Measurements from ENCODE around the gene STK16. TPM values are rescaled to one million over a fixed set of nuclear protein-coding genes. Genes with fewer than 3 reads are reported as not detected.
A peak's percentile ranks its signal among the peaks of the same experiment; 100 is the strongest.
"Not testable (repeated sequence)": the region's sequence is repeated elsewhere in the genome, so short reads cannot be mapped to it uniquely, and the experiment has no call there.

Gene STK16
- polyA plus RNA-seq (2013, experiment 1 of 2): 18.8 TPM
- polyA plus RNA-seq (2013, experiment 2 of 2): 19.5 TPM

DNA sequence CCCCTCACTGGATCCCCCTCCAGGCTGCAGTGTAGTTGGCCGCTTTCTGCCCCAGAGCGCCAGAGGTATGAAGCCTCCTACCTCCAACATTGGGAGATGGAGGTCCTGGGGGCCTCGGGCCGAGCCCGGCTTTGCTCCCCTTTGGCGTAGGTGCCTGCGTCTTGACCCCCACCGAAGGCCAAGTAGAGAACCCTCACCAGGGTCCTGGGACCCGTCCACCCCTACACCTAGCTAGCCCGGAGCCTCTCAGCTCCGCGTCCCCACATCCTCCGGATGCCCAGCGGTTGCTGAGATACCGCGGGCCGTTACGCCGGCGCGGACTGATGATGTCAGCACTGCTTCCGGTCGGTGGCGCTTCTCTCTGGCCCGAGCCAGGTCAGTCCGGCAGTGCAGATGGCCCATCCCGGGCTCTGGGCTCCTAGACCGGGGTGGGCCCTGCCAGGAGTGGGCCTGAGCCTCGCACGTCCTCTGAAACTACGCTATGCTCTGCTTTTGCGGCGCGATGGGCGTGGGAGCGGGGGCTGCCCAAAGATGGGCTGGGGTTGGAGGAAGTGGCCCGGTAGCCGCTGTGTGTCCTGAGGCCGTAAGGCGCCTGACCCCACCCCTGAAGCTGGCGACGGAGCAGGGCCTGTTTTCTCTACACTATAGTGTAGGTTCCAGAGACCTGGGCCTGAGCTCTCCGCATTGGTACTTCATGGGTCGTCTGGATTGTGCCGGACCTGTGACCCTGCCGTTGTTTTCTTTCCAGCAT lies at the start of gene STK16, which contains the start of gene GLB1L:
TSS of gene STK16 (plus strand) at position 332 of the 751 bp plus-strand sequence. CDS start 521 bp downstream, outside the sequence.
TSS of gene GLB1L (minus strand) at position 297 of the 751 bp plus-strand sequence. CDS start 1,871 bp downstream, outside the sequence.
- H3K27ac ChIP-seq (ENCODE audit: low read depth, low read length): peak within 1 kb of the TSS; percentile 73
- peak within 1 kb of the TSS; percentile 74 for H3K4me3 ChIP-seq (ENCODE audit: low read length)
- H3K27me3 ChIP-seq (ENCODE audit: insufficient read depth, low read length): no peaks in the 10 kb centered on the region
- H3K9ac ChIP-seq (ENCODE audit: low read depth, low read length): peak within 1 kb of the TSS; percentile 81
- H3K36me3 ChIP-seq (ENCODE audit: insufficient read depth, low read length): peaks cover 17% of the 10 kb centered on the region; the same call in 1 of the 2 replicates
- peaks cover 5% of the 10 kb centered on the region; the same call in 1 of the 2 replicates for H3K4me1 ChIP-seq (ENCODE audit: insufficient read depth, low read length)
- H3K9me3 ChIP-seq (ENCODE audit: insufficient read depth, low read depth, low read length): no peaks in the 10 kb centered on the region
- under 1% methylated on average over 46 of the region's 46 CpGs for WGBS

- no peaks in the 10 kb centered on the region for H3K9me3 ChIP-seq (ENCODE audit: insufficient read depth, low read depth, low read length)
- no peaks in the 10 kb centered on the region for H3K4me1 ChIP-seq (ENCODE audit: insufficient read depth, low read length)
- H3K27me3 ChIP-seq (ENCODE audit: insufficient read depth, low read length): no peaks in the 10 kb centered on the region
- no peak overlapping the region for H3K9ac ChIP-seq (ENCODE audit: low read depth, low read length)
- 100% methylated on average over 1 of the region's 1 CpG for WGBS
- no peak overlapping the region for H3K4me3 ChIP-seq (ENCODE audit: low read length)
- H3K36me3 ChIP-seq (ENCODE audit: insufficient read depth, low read length): no peaks in the 10 kb centered on the region
- no peak overlapping the region for H3K27ac ChIP-seq (ENCODE audit: low read depth, low read length)
Observed at GRCh38 chr2:219197388-219197787, 47.9 kb upstream of the STK16 start.

GRCh38 chr2:219198974-219199373 lies 46.3 kb upstream of the STK16 start:
- H3K4me3 ChIP-seq (ENCODE audit: low read length): no peak overlapping the region
- no peaks in the 10 kb centered on the region for H3K9me3 ChIP-seq (ENCODE audit: insufficient read depth, low read depth, low read length)
- no peak overlapping the region for H3K9ac ChIP-seq (ENCODE audit: low read depth, low read length)
- no peak overlapping the region for H3K27ac ChIP-seq (ENCODE audit: low read depth, low read length)
- no peaks in the 10 kb centered on the region for H3K27me3 ChIP-seq (ENCODE audit: insufficient read depth, low read length)
- H3K36me3 ChIP-seq (ENCODE audit: insufficient read depth, low read length): no peaks in the 10 kb centered on the region
- H3K4me1 ChIP-seq (ENCODE audit: insufficient read depth, low read length): no peaks in the 10 kb centered on the region
- WGBS: 77% methylated on average over 5 of the region's 5 CpGs

GRCh38 chr2:219199470-219200211 lies 45.6 kb upstream of the STK16 start:
- no peaks in the 10 kb centered on the region for H3K27me3 ChIP-seq (ENCODE audit: insufficient read depth, low read length)
- H3K36me3 ChIP-seq (ENCODE audit: insufficient read depth, low read length): no peaks in the 10 kb centered on the region
- no peak overlapping the region for H3K27ac ChIP-seq (ENCODE audit: low read depth, low read length)
- H3K4me3 ChIP-seq (ENCODE audit: low read length): no peak overlapping the region
- no peak overlapping the region for H3K9ac ChIP-seq (ENCODE audit: low read depth, low read length)
- WGBS: 89% methylated on average over 11 of the region's 12 CpGs
- no peaks in the 10 kb centered on the region for H3K4me1 ChIP-seq (ENCODE audit: insufficient read depth, low read length)
- H3K9me3 ChIP-seq (ENCODE audit: insufficient read depth, low read depth, low read length): no peaks in the 10 kb centered on the region

GRCh38 chr2:219200502-219201326 lies 44.6 kb upstream of the STK16 start:
- 93% methylated on average over 24 of the region's 26 CpGs for WGBS
- not testable (repeated sequence) for H3K4me3 ChIP-seq (ENCODE audit: low read length); H3K27me3 ChIP-seq (ENCODE audit: insufficient read depth, low read length); H3K9ac ChIP-seq (ENCODE audit: low read depth, low read length); H3K27ac ChIP-seq (ENCODE audit: low read depth, low read length); H3K4me1 ChIP-seq (ENCODE audit: insufficient read depth, low read length); H3K36me3 ChIP-seq (ENCODE audit: insufficient read depth, low read length); H3K9me3 ChIP-seq (ENCODE audit: insufficient read depth, low read depth, low read length)

- not testable (repeated sequence) for H3K9ac ChIP-seq (ENCODE audit: low read depth, low read length); H3K4me3 ChIP-seq (ENCODE audit: low read length); H3K27me3 ChIP-seq (ENCODE audit: insufficient read depth, low read length); H3K27ac ChIP-seq (ENCODE audit: low read depth, low read length); H3K9me3 ChIP-seq (ENCODE audit: insufficient read depth, low read depth, low read length); H3K4me1 ChIP-seq (ENCODE audit: insufficient read depth, low read length); H3K36me3 ChIP-seq (ENCODE audit: insufficient read depth, low read length)
- 91% methylated on average over 18 of the region's 21 CpGs for WGBS
Observed at GRCh38 chr2:219201331-219201730, 43.9 kb upstream of the STK16 start.

- no peaks in the 10 kb centered on the region for H3K9me3 ChIP-seq (ENCODE audit: insufficient read depth, low read depth, low read length)
- H3K27ac ChIP-seq (ENCODE audit: low read depth, low read length): no peak overlapping the region
- H3K4me1 ChIP-seq (ENCODE audit: insufficient read depth, low read length): 0 out of 2 replicates have a peak, but pooled peaks cover 3% of the 10 kb centered on the region
- no peak overlapping the region for H3K9ac ChIP-seq (ENCODE audit: low read depth, low read length)
- H3K4me3 ChIP-seq (ENCODE audit: low read length): no peak overlapping the region
- 94% methylated on average over 7 of the region's 7 CpGs for WGBS
- peaks cover 16% of the 10 kb centered on the region for H3K36me3 ChIP-seq (ENCODE audit: insufficient read depth, low read length)
- H3K27me3 ChIP-seq (ENCODE audit: insufficient read depth, low read length): no peaks in the 10 kb centered on the region
Observed at GRCh38 chr2:219204425-219205164, 40.7 kb upstream of the STK16 start.

- H3K27ac ChIP-seq (ENCODE audit: low read depth, low read length): no peak overlapping the region
- no peaks in the 10 kb centered on the region for H3K27me3 ChIP-seq (ENCODE audit: insufficient read depth, low read length)
- no peak overlapping the region for H3K4me3 ChIP-seq (ENCODE audit: low read length)
- H3K36me3 ChIP-seq (ENCODE audit: insufficient read depth, low read length): peaks cover 22% of the 10 kb centered on the region
- no peaks in the 10 kb centered on the region for H3K9me3 ChIP-seq (ENCODE audit: insufficient read depth, low read depth, low read length)
- 0 out of 2 replicates have a peak, but pooled peaks cover 3% of the 10 kb centered on the region for H3K4me1 ChIP-seq (ENCODE audit: insufficient read depth, low read length)
- WGBS: 91% methylated on average over 4 of the region's 5 CpGs
- H3K9ac ChIP-seq (ENCODE audit: low read depth, low read length): no peak overlapping the region
Observed at GRCh38 chr2:219205165-219205538, 40.1 kb upstream of the STK16 start.

DNA sequence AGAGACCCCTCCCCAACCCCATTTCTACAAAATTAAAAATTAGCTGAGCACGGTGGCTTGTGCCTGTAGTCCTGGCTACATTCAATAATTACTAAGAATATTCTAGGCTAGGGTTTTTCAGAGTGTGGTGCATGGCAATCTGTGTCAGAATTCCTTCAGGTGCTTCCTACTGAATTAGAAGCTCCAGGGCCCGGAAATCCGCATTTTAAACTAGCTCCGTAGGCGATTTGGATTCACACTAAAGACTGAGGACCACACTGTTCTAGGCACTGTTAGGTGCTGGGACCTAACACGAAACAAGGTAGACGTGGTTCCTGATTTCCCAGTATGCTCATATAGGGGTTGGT lies 39.3 kb upstream of the STK16 start:
- H3K4me1 ChIP-seq (ENCODE audit: insufficient read depth, low read length): 0 out of 2 replicates have a peak, but pooled peaks cover 3% of the 10 kb centered on the region
- peak overlapping the region; percentile 63 for H3K9ac ChIP-seq (ENCODE audit: low read depth, low read length)
- H3K27ac ChIP-seq (ENCODE audit: low read depth, low read length): no peak overlapping the region
- WGBS: 28% methylated on average over 7 of the region's 7 CpGs
- no peaks in the 10 kb centered on the region for H3K9me3 ChIP-seq (ENCODE audit: insufficient read depth, low read depth, low read length)
- peak overlapping the region; percentile 69 for H3K4me3 ChIP-seq (ENCODE audit: low read length)
- peaks cover 29% of the 10 kb centered on the region for H3K36me3 ChIP-seq (ENCODE audit: insufficient read depth, low read length)
- H3K27me3 ChIP-seq (ENCODE audit: insufficient read depth, low read length): no peaks in the 10 kb centered on the region

- Histone ChIP-seq H3K4me3 (ENCODE audit: low read length) (peak within 1 kb of the TSS; percentile 69), H3K36me3 (ENCODE audit: insufficient read depth, low read length) (peaks cover 33% of the 10 kb centered on the region), H3K27ac (ENCODE audit: low read depth, low read length) (peak within 1 kb of the TSS; percentile 86; the same call in 1 of the 2 replicates), H3K9me3 (ENCODE audit: insufficient read depth, low read depth, low read length) (no peaks in the 10 kb centered on the region), H3K9ac (ENCODE audit: low read depth, low read length) (peak within 1 kb of the TSS; percentile 63), H3K27me3 (ENCODE audit: insufficient read depth, low read length) (no peaks in the 10 kb centered on the region), H3K4me1 (ENCODE audit: insufficient read depth, low read length) (0 out of 2 replicates have a peak, but pooled peaks cover 3% of the 10 kb centered on the region)
- WGBS: 2% methylated on average over 76 of the region's 76 CpGs
Observed at GRCh38 chr2:219206328-219207133, 38.7 kb upstream of the STK16 start, which contains the start of gene ZFAND2B. ZFAND2B (plus strand) TSS chr2:219206782; CDS start chr2:219206988, 206 bp downstream.

Data from HUES64 (cell line).